Epithelial cell of proximal tubule (primary cell): Measurements from ENCODE around the gene ATXN2L. TPM values are rescaled to one million over a fixed set of nuclear protein-coding genes. Genes with fewer than 3 reads are reported as not detected.

Experiments used
- DNase-seq: peaks from one replicate; pipeline ENCODE4 v3.0.0-alpha.2; 2011; ENCODE audit warnings: low read depth
- H3K4me3 ChIP-seq: 2 replicates; pipeline ENCODE4 v1.5.1; 2011; ENCODE audit warnings: low read depth, mild to moderate bottlenecking, low read length
- total RNA-seq: library from RNA; depleted of rRNA; stranded (reverse); fragments of >200 nt; gene quantifications from 2 replicates; pipeline ENCODE4 v1.2.3, GENCODE V29; 2015
- TF ChIP-seq, protein P1 (sequence below): conservative IDR thresholded peaks from 2 replicates; pipeline ENCODE4 v1.5.1; 2012; ENCODE audit warnings: low read depth, mild to moderate bottlenecking, low read length

The ATXN2L gene
- total RNA-seq, 1 donor from 2014 or later, result 51.1 TPM

- DNase-seq, result no peak
- TF ChIP-seq, protein P1, sequence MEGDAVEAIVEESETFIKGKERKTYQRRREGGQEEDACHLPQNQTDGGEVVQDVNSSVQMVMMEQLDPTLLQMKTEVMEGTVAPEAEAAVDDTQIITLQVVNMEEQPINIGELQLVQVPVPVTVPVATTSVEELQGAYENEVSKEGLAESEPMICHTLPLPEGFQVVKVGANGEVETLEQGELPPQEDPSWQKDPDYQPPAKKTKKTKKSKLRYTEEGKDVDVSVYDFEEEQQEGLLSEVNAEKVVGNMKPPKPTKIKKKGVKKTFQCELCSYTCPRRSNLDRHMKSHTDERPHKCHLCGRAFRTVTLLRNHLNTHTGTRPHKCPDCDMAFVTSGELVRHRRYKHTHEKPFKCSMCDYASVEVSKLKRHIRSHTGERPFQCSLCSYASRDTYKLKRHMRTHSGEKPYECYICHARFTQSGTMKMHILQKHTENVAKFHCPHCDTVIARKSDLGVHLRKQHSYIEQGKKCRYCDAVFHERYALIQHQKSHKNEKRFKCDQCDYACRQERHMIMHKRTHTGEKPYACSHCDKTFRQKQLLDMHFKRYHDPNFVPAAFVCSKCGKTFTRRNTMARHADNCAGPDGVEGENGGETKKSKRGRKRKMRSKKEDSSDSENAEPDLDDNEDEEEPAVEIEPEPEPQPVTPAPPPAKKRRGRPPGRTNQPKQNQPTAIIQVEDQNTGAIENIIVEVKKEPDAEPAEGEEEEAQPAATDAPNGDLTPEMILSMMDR, result no peak
- H3K4me3 ChIP-seq, result no peak overlapping the region
Observed at GRCh38 chr16:28834873-28835863, 12.4 kb downstream of the ATXN2L start.

DNA sequence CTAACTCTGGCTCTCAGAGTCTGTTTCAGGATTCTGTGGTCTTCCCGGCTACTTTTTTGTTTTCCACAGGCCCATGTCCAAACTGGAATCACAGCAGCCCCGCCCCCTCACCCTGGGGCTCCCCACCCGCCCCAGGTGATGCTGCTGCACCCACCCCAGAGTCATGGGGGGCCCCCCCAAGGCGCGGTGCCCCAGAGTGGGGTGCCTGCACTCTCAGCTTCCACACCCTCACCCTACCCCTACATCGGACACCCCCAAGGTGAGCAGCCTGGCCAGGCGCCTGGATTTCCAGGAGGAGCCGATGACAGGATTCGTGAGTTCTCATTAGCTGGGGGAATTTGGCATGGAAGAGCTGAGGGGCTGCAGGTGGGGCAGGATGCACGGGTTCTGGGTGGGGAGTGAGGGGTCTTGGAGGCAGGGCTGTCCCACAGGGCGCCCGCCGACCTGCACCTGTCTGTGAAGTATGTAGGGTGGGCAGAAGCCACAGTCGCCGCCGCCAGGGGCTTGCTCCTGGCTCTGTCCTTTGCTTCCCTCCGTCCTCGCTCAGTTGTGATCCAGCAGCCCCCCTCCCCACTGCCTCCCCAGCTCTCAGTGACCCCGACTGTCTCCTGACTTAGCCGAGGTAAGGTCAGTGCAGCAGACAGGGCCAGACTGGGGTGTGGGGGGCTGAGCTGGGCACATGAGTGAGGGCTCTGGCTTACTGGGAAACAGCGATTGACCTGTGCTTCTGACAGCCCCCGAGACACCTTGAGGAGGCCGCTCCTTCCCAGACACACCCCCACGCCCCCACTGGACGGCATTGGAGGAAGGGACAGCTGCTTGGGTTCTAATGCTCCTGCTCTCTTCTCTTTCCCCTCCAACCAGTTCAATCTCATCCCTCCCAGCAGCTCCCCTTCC is 13.3 kb downstream of the ATXN2L start:
- no peak overlapping the region for H3K4me3 ChIP-seq
- DNase-seq, result no peak
- TF ChIP-seq, protein P1, result no peak

- no peak for DNase-seq
- H3K4me3 ChIP-seq, result no peak overlapping the region
- TF ChIP-seq, protein P1, result no peak
Observed at GRCh38 chr16:28836761-28837064, 13.9 kb downstream of the ATXN2L start.

DNA sequence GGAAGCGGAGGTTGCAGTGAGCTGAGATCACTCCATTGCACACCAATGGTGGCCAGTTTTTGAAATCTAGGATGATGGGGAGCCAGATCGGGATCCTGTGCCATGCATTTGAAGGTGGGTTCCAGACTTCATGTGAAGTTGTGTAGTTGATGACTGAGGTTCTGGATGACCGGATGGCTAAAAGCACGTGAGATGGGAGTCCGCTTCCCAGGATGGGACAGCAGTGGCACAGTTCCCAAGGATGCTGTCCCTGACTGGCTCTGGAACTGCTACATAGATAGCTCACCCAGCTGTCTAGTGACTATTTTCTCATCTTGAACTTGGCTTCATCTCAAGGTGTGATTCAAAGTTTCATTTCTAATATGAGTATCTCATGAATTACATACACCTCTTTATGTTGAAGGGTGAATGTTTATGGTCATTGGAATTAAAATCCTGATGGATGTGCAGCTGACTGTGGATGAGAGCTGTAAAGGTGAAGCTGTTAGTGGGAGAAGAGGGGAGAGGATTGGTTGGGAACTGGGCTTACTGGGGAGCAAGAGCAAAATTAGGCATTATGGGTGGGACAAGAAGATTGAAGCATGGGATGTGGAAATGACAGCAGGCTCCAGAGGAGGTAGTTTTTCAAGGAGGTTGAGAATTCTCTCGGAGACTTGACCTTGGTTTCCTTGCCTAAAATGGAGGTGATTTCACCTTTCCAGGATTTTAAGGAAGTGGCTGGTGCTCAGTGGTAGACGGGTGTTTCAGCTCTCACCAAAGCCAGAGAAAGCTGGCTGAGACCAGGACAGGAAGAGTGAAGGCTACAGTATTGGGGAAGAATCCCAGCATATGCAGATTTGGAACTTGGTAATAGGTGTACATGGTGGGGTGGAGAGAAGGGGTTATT is 15.1 kb downstream of the ATXN2L start:
- TF ChIP-seq, protein P1, result no peak

GRCh38 chr16:28838558-28838918 is 15.7 kb downstream of the ATXN2L start:
- H3K4me3 ChIP-seq, result no peak overlapping the region
- TF ChIP-seq, protein P1, result no peak
- no peak for DNase-seq

More for the DNA sequence above, 15.1 kb downstream of the ATXN2L start:
- no peak for DNase-seq
- no peak overlapping the region for H3K4me3 ChIP-seq

GRCh38 chr16:28839004-28839639 is 16.3 kb downstream of the ATXN2L start:
- no peak overlapping the region for H3K4me3 ChIP-seq
- TF ChIP-seq, protein P1, result no peak
- no peak for DNase-seq
